A673 (cell line): ENCODE data around the gene VAPB. TPM values are rescaled to one million over a fixed set of nuclear protein-coding genes. Genes with fewer than 3 reads are reported as not detected.
A peak's percentile ranks its signal among the peaks of the same experiment; 100 is the strongest.

Experiments
- BruUV-seq: library from RNA; stranded (reverse); fragments of 400-500 nt; replicated peaks from 2 replicates; lab custom pipeline; 2021; lab: Mats Ljungman, UMichigan
- CTCF ChIA-PET: fragments of 300-600 bp; sonication (Branson Sonifier 250); formaldehyde crosslinking; loops from one replicate; lab custom pipeline; 2022; ENCODE audit warnings: antibody characterized with exemption; lab: Charles Lee
- POLR2A ChIA-PET: fragments of 300-600 bp; sonication (Branson Sonifier 250); formaldehyde crosslinking; loops from one replicate; lab custom pipeline; 2022; ENCODE audit warnings: antibody characterized with exemption; ENCODE audit not compliant: low non-redundant PET; lab: Charles Lee
- DNase-seq: peaks from one replicate; pipeline ENCODE4 v3.0.0-alpha.2; 2015; ENCODE audit warnings: low spot score
- H3K27ac ChIP-seq: fragments of 200-600 bp; sonication (generic); 2 replicates; pipeline ENCODE4 v1.5.1; 2016; ENCODE audit warnings: mixed run types, low read depth, mild to moderate bottlenecking, mixed read lengths, antibody characterized with exemption, low read length; ENCODE audit not compliant: poor library complexity, severe bottlenecking
- H3K27me3 ChIP-seq: fragments of 200-600 bp; sonication (generic); replicated peaks from 2 replicates; pipeline ENCODE4 v1.6.1; 2017; ENCODE audit warnings: mixed run types, low read depth, mild to moderate bottlenecking, mixed read lengths, antibody characterized with exemption, low read length; ENCODE audit not compliant: insufficient read depth, poor library complexity
- H3K36me3 ChIP-seq: fragments of 200-600 bp; sonication (generic); 2 replicates; pipeline ENCODE4 v1.6.1; 2016; ENCODE audit warnings: mixed run types, mild to moderate bottlenecking, mixed read lengths, antibody characterized with exemption, low read length; ENCODE audit not compliant: insufficient read depth, poor library complexity, severe bottlenecking
- H3K4me1 ChIP-seq: fragments of 200-600 bp; sonication (generic); 2 replicates; pipeline ENCODE4 v1.6.1; 2017; ENCODE audit warnings: mixed run types, mild to moderate bottlenecking, mixed read lengths, antibody characterized with exemption, low read length; ENCODE audit not compliant: insufficient read depth, poor library complexity, severe bottlenecking
- H3K4me3 ChIP-seq: fragments of 200-600 bp; sonication (generic); 2 replicates; pipeline ENCODE4 v1.5.1; 2016; ENCODE audit warnings: low read depth, mixed run types, mild to moderate bottlenecking, mixed read lengths, low read length; ENCODE audit not compliant: poor library complexity, severe bottlenecking
- H3K9me3 ChIP-seq: fragments of 200-600 bp; sonication (generic); 2 replicates; pipeline ENCODE4 v1.6.1; 2016; ENCODE audit warnings: mixed run types, low read depth, mild to moderate bottlenecking, mixed read lengths, antibody characterized with exemption, low read length; ENCODE audit not compliant: poor library complexity, severe bottlenecking
- EZH2 ChIP-seq: fragments of 200-600 bp; sonication (generic); IDR thresholded peaks from 2 replicates; pipeline ENCODE4 v1.6.1; 2017; ENCODE audit warnings: borderline replicate concordance, low read depth, mild to moderate bottlenecking, mixed read lengths, antibody characterized with exemption, low read length; ENCODE audit not compliant: poor library complexity, severe bottlenecking
- intact Hi-C: fragments of 100-400 bp; cut with micrococcal nuclease; formaldehyde crosslinking; loops from one replicate; pipeline ENCODE4 v1.10.0; 2022; ENCODE audit not compliant: unreplicated experiment
- total RNA-seq: library from RNA; stranded (reverse); gene quantifications from 2 replicates; pipeline ENCODE4 v1.2.3, GENCODE V29; 2021
- TF ChIP-seq, protein P1 (sequence below): fragments of 300-800, 200-600 bp; sonication (generic); conservative IDR thresholded peaks from 2 replicates; pipeline ENCODE4 v1.5.1; 2017; ENCODE audit warnings: low read depth, mild to moderate bottlenecking, antibody characterized with exemption, low read length, moderate library complexity, mixed read lengths

Gene VAPB
- total RNA-seq, 1 experiment from 2014 or later: 60.9 TPM

DNA sequence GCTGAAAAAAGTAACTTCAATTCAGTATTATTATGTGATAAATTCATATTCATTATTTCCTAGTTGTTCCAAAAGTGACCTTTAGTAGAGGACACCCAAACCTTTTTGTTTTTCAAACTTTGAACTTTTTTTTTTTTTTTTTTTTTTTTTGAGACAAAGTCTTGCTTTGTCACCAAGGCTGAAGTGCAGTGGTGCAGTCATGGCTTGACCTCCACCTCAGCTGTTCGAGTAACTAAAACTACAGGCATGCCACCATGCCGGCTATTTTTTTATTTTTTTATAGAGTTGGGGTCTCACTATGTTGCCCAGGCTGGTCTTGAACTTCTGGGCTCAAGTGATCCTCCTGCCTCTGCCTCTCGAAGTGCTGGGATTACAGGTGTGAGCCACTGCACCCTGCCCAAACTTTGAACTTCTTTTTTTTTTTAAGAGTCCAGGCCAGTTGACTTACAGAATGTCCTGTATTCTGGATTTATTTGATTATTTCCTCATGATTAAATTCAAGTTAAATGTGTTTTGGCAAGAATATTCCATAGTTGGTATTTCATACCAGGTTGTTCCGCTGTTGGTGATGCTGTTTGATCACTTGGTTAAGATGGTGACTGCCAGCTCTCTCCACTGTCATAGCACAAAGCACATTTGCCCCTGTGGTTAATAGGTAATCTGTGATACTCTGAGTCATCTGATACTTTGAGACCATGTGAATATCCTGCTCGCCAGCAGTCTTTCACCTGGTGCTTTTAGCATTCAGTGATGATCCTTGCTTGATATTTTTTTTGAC, 48.0 kb downstream of the VAPB start:
- no peaks in the 10 kb centered on the region for H3K9me3 ChIP-seq
- POLR2A ChIA-PET: no interaction called here
- H3K4me3 ChIP-seq: no peak overlapping the region
- H3K36me3 ChIP-seq: no peaks in the 10 kb centered on the region
- TF ChIP-seq EZH2: no peak
- TF ChIP-seq, protein P1, sequence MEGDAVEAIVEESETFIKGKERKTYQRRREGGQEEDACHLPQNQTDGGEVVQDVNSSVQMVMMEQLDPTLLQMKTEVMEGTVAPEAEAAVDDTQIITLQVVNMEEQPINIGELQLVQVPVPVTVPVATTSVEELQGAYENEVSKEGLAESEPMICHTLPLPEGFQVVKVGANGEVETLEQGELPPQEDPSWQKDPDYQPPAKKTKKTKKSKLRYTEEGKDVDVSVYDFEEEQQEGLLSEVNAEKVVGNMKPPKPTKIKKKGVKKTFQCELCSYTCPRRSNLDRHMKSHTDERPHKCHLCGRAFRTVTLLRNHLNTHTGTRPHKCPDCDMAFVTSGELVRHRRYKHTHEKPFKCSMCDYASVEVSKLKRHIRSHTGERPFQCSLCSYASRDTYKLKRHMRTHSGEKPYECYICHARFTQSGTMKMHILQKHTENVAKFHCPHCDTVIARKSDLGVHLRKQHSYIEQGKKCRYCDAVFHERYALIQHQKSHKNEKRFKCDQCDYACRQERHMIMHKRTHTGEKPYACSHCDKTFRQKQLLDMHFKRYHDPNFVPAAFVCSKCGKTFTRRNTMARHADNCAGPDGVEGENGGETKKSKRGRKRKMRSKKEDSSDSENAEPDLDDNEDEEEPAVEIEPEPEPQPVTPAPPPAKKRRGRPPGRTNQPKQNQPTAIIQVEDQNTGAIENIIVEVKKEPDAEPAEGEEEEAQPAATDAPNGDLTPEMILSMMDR: no peak
- DNase-seq: no peak
- no peak overlapping the region for H3K27ac ChIP-seq
- H3K4me1 ChIP-seq: peaks cover 14% of the 10 kb centered on the region
- BruUV-seq: no TSS peak
- CTCF ChIA-PET: no interaction called here
- no peaks in the 10 kb centered on the region for H3K27me3 ChIP-seq
- intact Hi-C loops: no loop called here

GRCh38 chr20:58438970-58439808, 50.2 kb downstream of the VAPB start:
- BruUV-seq: no TSS peak
- POLR2A ChIA-PET: no interaction called here
- DNase-seq: peak; percentile 24
- Histone ChIP-seq H3K4me1 (peaks cover 14% of the 10 kb centered on the region), H3K27me3 (no peaks in the 10 kb centered on the region), H3K9me3 (no peaks in the 10 kb centered on the region), H3K4me3 (no peak overlapping the region), H3K27ac (peak overlapping the region; percentile 52), H3K36me3 (peaks cover 6% of the 10 kb centered on the region)
- CTCF ChIA-PET: no interaction called here
- intact Hi-C loops: no loop called here
- TF ChIP-seq, protein P1: no peak
- no peak for TF ChIP-seq EZH2

GRCh38 chr20:58440021-58440767, 51.2 kb downstream of the VAPB start:
- TF ChIP-seq, protein P1: no peak
- TF ChIP-seq EZH2: no peak
- BruUV-seq: no TSS peak
- no peak for DNase-seq
- Histone ChIP-seq H3K4me3 (no peak overlapping the region), H3K4me1 (peaks cover 14% of the 10 kb centered on the region), H3K27ac (no peak overlapping the region), H3K36me3 (peaks cover 15% of the 10 kb centered on the region), H3K9me3 (no peaks in the 10 kb centered on the region), H3K27me3 (no peaks in the 10 kb centered on the region)
- ChIA-PET POLR2A (no interaction called here), CTCF (no interaction called here)
- intact Hi-C loops: loop anchor here (10.0 kb wide), 1 partner anchor 115 kb away; no protein-coding TSS in a partner anchor
